ENCODE data around the gene GRM1. TPM values are rescaled to one million over a fixed set of nuclear protein-coding genes. Genes with fewer than 3 reads are reported as not detected.
A peak's percentile ranks its signal among the peaks of the same experiment; 100 is the strongest.

Gene GRM1
- total RNA-seq, 1 donor from 2014 or later = not detected

GRCh38 chr6:146337376-146337775 is 308.5 kb downstream of the GRM1 start:
- no peak overlapping the region for H3K4me3 ChIP-seq (ENCODE audit: low read depth, low read length)
- DNase-seq (ENCODE audit: low read depth) = no peak
- no peak for TF ChIP-seq CTCF (conservative IDR thresholded peaks at IDR 0.05; ENCODE audit: low read depth, low read length)

GRCh38 chr6:146339716-146340115 is 310.9 kb downstream of the GRM1 start:
- H3K4me3 ChIP-seq (ENCODE audit: low read depth, low read length) = no peak overlapping the region
- DNase-seq (ENCODE audit: low read depth) = peak; percentile 47
- no peak for TF ChIP-seq CTCF (conservative IDR thresholded peaks at IDR 0.05; ENCODE audit: low read depth, low read length)

GRCh38 chr6:146341493-146342230 is 312.8 kb downstream of the GRM1 start:
- no peak overlapping the region for H3K4me3 ChIP-seq (ENCODE audit: low read depth, low read length)
- no peak for TF ChIP-seq CTCF (conservative IDR thresholded peaks at IDR 0.05; ENCODE audit: low read depth, low read length)
- no peak for DNase-seq (ENCODE audit: low read depth)

GRCh38 chr6:146345598-146345997 is 316.7 kb downstream of the GRM1 start:
- TF ChIP-seq CTCF (conservative IDR thresholded peaks at IDR 0.05; ENCODE audit: low read depth, low read length) = no peak
- H3K4me3 ChIP-seq (ENCODE audit: low read depth, low read length) = no peak overlapping the region
- no peak for DNase-seq (ENCODE audit: low read depth)

GRCh38 chr6:146347090-146347489 is 318.2 kb downstream of the GRM1 start:
- no peak for TF ChIP-seq CTCF (conservative IDR thresholded peaks at IDR 0.05; ENCODE audit: low read depth, low read length)
- no peak overlapping the region for H3K4me3 ChIP-seq (ENCODE audit: low read depth, low read length)
- no peak for DNase-seq (ENCODE audit: low read depth)

- DNase-seq (ENCODE audit: low read depth) = no peak
- TF ChIP-seq CTCF (conservative IDR thresholded peaks at IDR 0.05; ENCODE audit: low read depth, low read length) = no peak
- H3K4me3 ChIP-seq (ENCODE audit: low read depth, low read length) = no peak overlapping the region
Measured at GRCh38 chr6:146347690-146348089, 318.8 kb downstream of the GRM1 start.

- DNase-seq (ENCODE audit: low read depth) = no peak
- TF ChIP-seq CTCF (conservative IDR thresholded peaks at IDR 0.05; ENCODE audit: low read depth, low read length) = no peak
- H3K4me3 ChIP-seq (ENCODE audit: low read depth, low read length) = no peak overlapping the region
Measured at GRCh38 chr6:146351018-146351417, 322.2 kb downstream of the GRM1 start.
